Type B pancreatic cell (in vitro differentiated cells): Measurements from ENCODE around the gene PALD1. TPM values are rescaled to one million over a fixed set of nuclear protein-coding genes. Genes with fewer than 3 reads are reported as not detected.

Source experiments
- DNase-seq: peaks from one replicate; pipeline ENCODE4 v3.0.0; 2021; ENCODE audit warnings: mixed read lengths; ENCODE audit not compliant: unreplicated experiment; ENCODE audit errors: extremely low spot score
- H3K27ac Mint-ChIP-seq: 2 replicates; pipeline ENCODE4 v1.8.0; 2021; ENCODE audit warnings: mild to moderate bottlenecking, mixed read lengths
- H3K27me3 Mint-ChIP-seq: 2 replicates; pipeline ENCODE4 v1.8.0; 2021; ENCODE audit warnings: mixed read lengths
- H3K36me3 Mint-ChIP-seq: 2 replicates; pipeline ENCODE4 v1.8.0; 2021; ENCODE audit warnings: mixed read lengths
- H3K4me1 Mint-ChIP-seq: one replicate; pipeline ENCODE4 v1.8.0; 2021; ENCODE audit warnings: mixed read lengths; ENCODE audit not compliant: unreplicated experiment
- H3K4me3 Mint-ChIP-seq: 2 replicates; pipeline ENCODE4 v1.8.0; 2021; ENCODE audit warnings: mild to moderate bottlenecking, mixed read lengths
- H3K9me3 Mint-ChIP-seq: 2 replicates; pipeline ENCODE4 v1.8.0; 2021; ENCODE audit warnings: mixed read lengths
- CTCF ChIP-seq: fragments of 200-600 bp; sonication (generic); conservative IDR thresholded peaks from 2 replicates; pipeline ENCODE4 v1.5.0; 2021; ENCODE audit warnings: antibody characterized with exemption, mild to moderate bottlenecking
- total RNA-seq: library from RNA; stranded (reverse); gene quantifications from 2 replicates; pipeline ENCODE4 v1.2.1, GENCODE V29; 2021; ENCODE audit warnings: low replicate concordance

The PALD1 gene
- total RNA-seq, 1 donor from 2014 or later, result 9.6 TPM

DNA sequence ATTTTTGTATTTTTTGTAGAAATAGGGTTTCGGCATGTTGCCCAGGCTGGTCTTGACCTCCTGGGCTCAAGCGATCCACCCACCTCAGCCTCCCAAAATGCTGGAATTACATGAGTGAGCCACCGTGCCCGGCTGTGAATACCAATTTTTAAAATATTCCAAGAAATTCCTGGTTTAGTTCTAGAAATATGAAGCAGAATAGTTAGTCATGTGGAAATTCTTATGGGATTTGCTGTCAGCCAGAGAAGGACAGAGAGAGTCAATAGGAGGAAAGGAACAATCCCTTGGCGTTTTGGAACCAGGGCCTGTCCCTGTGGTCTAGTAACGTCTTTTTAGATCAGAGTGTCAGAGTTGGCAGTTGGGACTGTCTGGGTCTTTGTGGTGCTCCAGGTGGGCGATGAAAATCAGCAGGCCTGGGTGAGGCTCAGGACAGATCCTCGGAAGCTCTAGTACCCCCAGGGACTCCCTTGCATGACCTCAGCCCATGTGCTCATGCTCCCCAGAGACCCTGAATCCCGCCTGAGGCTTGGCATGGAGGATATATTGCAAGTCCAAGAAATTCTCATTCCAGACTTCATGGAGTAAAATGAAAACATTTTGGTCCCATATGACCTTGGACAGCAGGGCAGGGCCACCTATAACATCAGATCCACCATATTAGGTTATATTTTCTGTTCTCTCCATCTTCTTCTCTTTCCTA, 44.8 kb upstream of the PALD1 start:
- no peak for TF ChIP-seq CTCF
- no peaks in the 10 kb centered on the region for H3K9me3 Mint-ChIP-seq
- no peak for DNase-seq
- H3K4me1 Mint-ChIP-seq, result peaks cover 13% of the 10 kb centered on the region
- H3K4me3 Mint-ChIP-seq, result no peak overlapping the region
- H3K27ac Mint-ChIP-seq, result no peak overlapping the region
- H3K27me3 Mint-ChIP-seq, result peaks cover 20% of the 10 kb centered on the region
- H3K36me3 Mint-ChIP-seq, result no peaks in the 10 kb centered on the region

- Mint-ChIP-seq H3K36me3 (no peaks in the 10 kb centered on the region), H3K27ac (no peak overlapping the region)
- DNase-seq, result no peak
Observed at GRCh38 chr10:70435241-70436085, 43.1 kb upstream of the PALD1 start.

DNA sequence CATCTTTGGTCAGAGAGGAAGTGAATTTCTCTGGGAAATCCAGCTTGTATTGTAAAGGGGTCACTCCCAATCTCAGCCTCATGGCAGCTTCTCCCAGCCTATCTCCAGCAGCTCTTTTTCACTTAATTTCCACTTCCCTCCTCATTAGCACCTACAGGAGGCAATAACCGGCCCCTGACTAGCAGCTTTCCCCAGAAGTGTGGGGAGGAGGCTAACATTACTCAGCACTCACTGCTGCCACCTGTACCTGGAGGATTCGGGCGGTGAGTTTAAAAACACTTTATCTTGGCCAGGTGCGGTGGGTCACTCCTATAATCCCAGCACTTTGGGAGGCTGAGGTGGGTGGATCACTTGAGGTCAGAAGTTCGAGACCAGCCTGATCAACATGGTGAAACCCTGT, 40.8 kb upstream of the PALD1 start:
- Mint-ChIP-seq H3K27me3 (peaks cover 59% of the 10 kb centered on the region), H3K27ac (no peak overlapping the region), H3K9me3 (no peaks in the 10 kb centered on the region), H3K36me3 (peaks cover 4% of the 10 kb centered on the region), H3K4me3 (no peak overlapping the region), H3K4me1 (peaks cover 11% of the 10 kb centered on the region)
- DNase-seq, result no peak
- TF ChIP-seq CTCF, result no peak

More at GRCh38 chr10:70435241-70436085, 43.1 kb upstream of the PALD1 start:
- Mint-ChIP-seq H3K4me1 (peaks cover 13% of the 10 kb centered on the region), H3K27me3 (peaks cover 36% of the 10 kb centered on the region), H3K4me3 (no peak overlapping the region), H3K9me3 (no peaks in the 10 kb centered on the region)
- TF ChIP-seq CTCF, result no peak

DNA sequence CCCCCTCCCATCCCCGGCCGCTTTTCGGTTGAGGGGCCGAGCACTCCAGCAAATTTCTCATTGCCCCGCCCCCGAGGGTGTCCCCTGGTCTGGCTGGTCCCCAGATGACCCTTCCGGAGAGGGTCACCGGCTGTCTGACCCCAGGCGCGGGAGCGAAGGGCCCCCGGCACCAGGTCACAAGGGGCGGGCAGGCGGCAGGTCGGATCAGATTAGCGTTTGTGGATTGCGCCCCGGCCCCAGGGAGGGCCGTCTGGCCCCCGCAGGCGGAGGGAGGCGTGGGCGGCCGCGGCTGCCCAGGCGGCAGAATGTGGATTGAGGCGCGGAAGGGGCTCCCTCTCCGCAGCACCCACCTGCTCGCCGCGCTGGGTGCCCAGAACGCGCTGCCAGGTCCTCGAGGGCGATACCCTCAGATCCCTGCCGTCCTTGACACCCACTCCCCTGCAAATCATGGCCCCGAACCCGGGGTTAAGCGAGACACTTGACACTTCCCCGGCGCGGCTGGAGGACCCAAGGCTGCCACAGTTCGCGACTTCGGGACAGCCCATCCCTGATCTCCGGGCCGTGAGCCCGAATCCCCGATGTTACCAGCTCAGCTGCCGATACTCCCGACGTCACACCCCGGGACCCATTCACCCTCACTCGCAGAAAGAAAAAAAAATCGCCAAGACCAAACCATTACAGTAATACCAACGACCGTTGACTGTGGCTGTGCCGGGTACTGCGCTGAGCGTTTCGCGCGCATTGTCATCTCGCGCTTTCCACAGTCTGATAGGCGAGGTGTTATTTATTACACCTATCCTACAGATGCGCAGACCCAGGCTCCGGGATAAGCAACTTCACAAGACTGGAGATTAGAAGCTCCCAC, 38.0 kb upstream of the PALD1 start:
- Mint-ChIP-seq H3K4me3 (peak overlapping the region; percentile 77), H3K4me1 (peaks cover 9% of the 10 kb centered on the region), H3K27me3 (peaks cover 75% of the 10 kb centered on the region), H3K36me3 (peaks cover 7% of the 10 kb centered on the region), H3K27ac (no peak overlapping the region), H3K9me3 (no peaks in the 10 kb centered on the region)
- DNase-seq, result no peak
- peak; percentile 47 for TF ChIP-seq CTCF

GRCh38 chr10:70441161-70441894, 37.2 kb upstream of the PALD1 start, which contains the start of gene NODAL:
TSS of gene NODAL (minus strand) at chr10:70441681. CDS start at chr10:70441667, 14 bp downstream.
- TF ChIP-seq CTCF, result peak; percentile 9
- Mint-ChIP-seq H3K9me3 (no peaks in the 10 kb centered on the region), H3K4me1 (peaks cover 9% of the 10 kb centered on the region), H3K36me3 (peaks cover 7% of the 10 kb centered on the region), H3K4me3 (peak within 1 kb of the TSS; percentile 77), H3K27ac (no peak within 1 kb of the TSS), H3K27me3 (peaks cover 82% of the 10 kb centered on the region)
- DNase-seq, result no peak
